Stimulated activated CD4-positive, alpha-beta T cell treated with anti-CD3 and anti-CD28 coated beads, Interleukin-2, amount 100 ng/mL, for 24 hours (primary cell): Measurements from ENCODE around the gene HTN1.
"Not testable (repeated sequence)": the region's sequence is repeated elsewhere in the genome, so short reads cannot be mapped to it uniquely, and the experiment has no call there.

Experiments used
- DNase-seq, 2 donors: peaks; one replicate each; pipeline ENCODE4 v3.0.0-alpha.2; 2020

HTN1 gene

DNA sequence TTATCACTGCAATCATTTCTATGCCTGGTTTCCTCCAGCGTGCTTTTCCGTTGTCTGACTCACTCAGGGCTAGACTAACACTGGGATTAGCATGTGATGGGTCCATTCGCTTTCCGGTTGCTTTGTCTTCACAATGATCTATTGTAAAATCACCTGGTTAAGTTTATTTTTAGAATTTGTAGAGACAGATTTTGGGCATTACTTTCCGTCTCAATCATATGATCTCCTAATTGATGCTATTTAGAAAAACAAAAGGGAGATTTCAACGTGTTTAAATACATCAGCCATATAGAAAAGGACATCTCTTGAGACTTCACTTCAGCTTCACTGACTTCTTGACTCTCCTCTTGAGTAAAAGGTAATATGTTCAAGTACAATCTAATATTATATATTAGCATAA is at the start of gene HTN1:
Gene HTN1, plus strand, starts transcription at position 301 of the 400 bp plus-strand sequence. CDS start 2,639 bp downstream, outside the sequence.
- DNase-seq: not testable (repeated sequence)

- DNase-seq: no peak
Observed at GRCh38 chr4:70000711-70001110, 49.5 kb upstream of the HTN1 start.

DNA sequence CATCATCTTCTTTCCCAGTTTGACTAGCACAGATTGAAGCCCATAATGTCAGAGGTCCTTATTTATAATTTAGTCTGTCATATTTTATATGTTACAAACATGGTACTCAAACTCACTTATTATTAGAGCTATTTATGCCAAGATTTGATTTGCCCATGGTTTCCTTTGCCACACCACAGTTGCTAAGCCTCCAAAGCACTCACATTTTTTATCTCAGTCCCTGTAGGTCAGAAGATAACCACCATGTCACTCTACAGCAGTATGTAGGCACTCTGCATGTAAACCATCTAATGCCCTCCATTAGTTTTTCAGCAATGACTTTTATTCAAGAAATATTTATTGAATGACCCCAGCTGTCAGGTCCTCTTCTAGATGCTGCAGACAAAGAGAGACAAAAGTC is 47.7 kb upstream of the HTN1 start:
- no peak for DNase-seq

GRCh38 chr4:70008771-70009170 is 41.5 kb upstream of the HTN1 start:
- DNase-seq: no peak

DNA sequence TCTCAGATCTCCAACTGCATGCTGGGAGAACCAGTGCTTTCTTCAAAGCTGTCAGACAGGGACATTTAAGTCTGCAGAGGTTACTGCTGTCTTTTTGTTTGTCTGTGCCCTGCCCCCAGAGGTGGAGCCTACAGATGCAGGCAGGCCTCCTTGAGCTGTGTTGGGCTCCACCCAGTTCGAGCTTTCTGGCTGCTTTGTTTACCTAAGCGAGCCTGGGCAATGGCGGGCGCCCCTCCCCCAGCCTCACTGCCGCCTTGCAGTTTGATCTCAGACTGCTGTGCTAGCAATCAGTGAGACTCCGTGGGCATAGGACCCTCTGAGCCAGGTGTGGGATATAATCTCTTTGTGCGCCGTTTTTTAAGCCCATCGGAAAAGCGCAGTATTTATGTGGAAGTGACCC is 31.2 kb upstream of the HTN1 start:
- DNase-seq: not testable (repeated sequence)

DNA sequence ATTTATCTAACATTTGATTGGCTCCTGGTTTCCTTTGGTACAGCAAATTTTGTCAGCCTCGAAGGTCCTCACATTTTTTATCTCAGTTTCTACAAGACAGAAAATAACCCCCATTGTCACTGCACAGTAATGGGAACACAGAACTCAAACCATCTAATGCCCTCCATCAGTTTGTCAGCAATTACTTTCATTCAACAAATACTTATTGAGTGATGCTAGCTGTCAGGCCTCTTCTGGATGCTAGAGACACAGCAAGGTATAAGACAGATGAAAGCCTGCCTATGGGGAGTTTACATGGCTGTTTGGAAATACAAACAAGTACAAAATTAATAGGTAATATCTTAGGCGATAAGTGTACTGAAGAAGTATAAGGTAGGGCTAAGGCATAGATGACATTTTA is 27.0 kb upstream of the HTN1 start:
- DNase-seq: no peak

DNA sequence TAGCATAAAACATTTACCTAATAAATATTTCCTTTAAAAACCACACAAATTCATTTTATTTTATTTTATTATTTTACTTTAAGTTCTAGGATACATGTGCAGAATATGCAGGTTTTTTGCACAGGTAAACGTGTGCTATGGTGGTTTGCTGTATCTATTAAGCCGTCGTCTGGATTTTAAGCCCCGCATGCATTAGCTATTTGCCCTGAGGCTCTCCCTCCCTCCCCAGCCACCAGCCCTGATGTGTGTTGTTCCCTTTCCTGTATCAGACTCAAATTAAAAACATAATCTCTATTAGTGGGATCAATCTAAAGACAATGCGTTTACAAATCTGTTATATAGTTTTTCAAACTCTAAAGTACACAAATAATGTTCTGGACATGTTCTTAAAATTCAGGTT is 23.2 kb upstream of the HTN1 start:
- no peak for DNase-seq

DNA sequence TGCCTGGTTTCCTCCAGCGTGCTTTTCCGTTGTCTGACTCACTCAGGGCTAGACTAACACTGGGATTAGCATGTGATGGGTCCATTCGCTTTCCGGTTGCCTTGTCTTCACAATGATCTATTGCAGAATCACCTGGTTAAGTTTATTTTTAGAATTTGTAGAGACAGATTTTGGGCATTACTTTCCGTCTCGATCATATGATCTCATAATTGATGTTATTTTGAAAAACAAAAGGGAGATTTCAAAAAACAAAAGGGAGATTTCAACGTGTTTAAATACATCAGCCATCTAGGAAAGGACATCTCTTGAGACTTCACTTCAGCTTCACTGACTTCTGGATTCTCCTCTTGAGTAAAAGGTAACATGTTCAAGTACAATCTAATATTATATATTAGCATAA is 22.1 kb upstream of the HTN1 start, which contains the start of gene HTN3:
Gene HTN3, plus strand, starts transcription at position 301 of the 400 bp plus-strand sequence. CDS start 2,282 bp downstream, outside the sequence.
- DNase-seq: not testable (repeated sequence)

GRCh38 chr4:70037559-70037958 is 12.7 kb upstream of the HTN1 start:
- DNase-seq: not testable (repeated sequence)

- not testable (repeated sequence) for DNase-seq
Observed at GRCh38 chr4:70039928-70040327, 10.3 kb upstream of the HTN1 start.

DNA sequence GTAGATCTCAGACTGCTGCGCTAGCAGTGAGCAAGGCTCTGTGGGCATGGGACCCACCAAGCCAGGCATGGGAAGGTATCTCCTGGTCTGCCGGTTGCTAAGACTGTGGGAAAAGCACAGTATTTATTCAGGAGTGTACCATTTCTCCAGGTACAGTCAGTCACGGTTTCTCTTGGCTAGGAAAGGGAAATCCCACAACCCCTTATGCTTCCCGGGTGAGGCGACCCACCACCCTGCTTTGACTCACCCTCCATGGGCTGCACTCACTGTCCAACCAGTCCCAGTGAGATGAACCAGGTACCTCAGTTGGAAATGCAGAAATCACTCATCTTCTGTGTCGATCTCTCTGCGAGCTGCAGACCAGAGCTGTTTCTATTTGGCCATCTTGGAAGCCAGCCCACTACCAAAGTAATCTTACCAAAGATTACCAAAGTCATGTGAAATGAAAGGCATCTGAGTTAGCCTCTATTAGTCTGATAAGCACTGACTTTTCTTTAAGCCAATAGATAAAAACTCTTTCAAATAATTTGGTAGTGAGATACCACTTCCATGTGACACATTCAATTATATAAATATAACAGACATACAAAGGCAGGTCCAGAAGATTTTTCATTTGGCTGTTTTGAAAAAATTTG is 8.5 kb upstream of the HTN1 start:
- DNase-seq: no peak

- DNase-seq: not testable (repeated sequence)
Observed at GRCh38 chr4:70056534-70056933, 6.3 kb downstream of the HTN1 start.

DNA sequence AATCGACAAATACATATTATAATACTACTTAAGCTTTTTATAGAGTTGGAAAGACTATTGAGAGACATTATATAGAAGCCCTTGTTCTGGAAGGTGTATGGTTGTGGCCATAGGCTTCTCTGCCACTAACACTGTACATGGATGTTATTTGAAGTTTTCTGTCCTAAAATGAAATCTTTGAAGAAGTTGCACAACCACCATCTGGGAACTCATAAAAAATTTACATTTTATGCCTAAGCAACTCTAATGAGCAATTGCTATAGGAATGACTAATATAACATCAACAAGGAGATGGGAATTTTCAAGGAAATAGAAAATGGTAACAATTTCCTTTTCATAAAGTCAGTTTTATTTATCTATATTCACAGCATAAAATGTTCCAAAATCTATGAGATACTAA is 7.4 kb downstream of the HTN1 start:
- no peak for DNase-seq

- no peak for DNase-seq
Observed at GRCh38 chr4:70059149-70059548, 8.9 kb downstream of the HTN1 start.

DNA sequence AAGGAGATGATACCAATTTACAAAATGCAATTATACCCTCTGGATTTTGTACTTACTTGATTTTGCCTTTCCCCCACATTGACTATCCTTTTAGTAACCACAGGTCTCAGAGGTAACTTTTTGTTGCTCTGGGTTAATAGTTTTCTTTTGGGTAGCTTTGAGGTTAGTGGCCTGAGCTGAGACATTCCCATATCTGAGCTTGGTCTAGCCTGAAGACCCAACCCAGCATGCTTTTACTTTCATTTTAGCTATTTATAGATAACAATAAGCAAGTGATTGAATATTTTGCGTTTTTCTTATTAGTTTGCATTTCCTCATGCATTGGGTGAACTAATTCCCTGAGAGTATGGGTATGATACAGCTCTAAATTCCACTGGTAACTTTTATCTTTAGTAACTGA is 11.8 kb downstream of the HTN1 start:
- DNase-seq: no peak

- DNase-seq: no peak
Observed at GRCh38 chr4:70080205-70080604, 30.0 kb downstream of the HTN1 start.

DNA sequence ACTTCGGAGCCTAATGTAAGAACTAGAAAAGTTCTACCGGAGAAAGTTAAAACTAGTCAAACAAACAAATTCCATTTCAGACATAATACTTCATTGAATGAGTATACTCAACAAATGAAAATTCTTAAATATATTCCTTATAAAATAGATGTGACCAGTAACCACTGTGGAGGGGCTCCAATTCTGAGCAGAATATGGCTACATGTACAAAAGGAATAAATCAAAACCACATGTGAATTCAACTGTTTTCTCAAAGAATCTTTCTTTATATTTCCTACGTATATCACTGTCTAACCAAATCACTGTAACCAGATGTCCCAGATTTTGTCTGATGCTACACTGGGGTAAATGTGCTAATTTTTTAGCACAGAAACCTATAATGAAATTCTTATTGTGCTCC is 49.0 kb downstream of the HTN1 start:
- DNase-seq: no peak
